ENCODE results near the gene MRPS34.

Gene MRPS34

DNA sequence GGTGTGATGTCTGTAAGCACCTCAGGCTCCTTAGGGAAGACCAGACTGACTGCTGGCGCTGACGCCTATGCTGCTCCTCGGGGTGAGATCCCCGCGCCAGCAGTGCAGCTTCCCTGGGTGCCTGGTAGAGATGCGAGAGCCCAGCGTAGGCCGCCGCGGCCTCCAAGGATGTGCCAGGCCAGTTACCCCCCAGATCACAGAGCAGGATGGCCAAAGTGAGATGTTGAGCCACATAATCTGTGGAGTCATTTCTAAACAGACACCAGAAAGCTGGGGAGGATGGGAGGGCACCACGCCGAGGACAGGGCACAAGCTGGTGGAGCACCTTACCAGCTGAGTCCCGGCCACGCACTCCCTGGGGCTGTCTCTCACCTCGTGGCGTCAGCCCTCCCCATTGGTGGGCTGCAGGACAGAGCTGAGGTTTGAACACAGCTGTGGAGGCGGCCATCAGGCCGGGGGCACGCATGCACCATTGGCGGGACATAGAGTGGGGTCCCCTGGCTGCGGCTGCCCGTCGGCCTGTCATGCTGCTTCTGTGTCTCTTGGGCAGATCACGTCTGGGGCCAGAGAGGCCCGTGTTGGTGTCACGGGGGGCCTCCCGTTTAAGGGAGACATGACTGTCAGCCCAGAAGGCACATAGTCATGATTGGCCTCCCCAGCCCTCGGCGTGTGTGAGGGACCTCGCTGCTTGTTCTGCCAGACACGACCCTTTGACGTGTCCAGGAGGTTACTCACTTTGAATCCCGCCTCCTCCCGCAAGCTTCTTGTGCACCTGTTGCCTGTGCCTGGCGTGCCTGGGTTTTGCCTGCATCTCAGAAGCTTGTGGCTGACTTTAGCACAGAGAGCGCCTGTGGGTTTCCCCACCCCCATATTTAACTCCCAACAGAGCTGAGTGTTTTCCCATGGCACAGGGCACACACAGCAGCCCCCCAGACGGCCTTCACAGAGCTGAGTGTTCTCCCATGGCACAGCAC, 45.0 kb downstream of the MRPS34 start:
- no peak for DNase-seq (ENCODE audit: low spot score)

DNA sequence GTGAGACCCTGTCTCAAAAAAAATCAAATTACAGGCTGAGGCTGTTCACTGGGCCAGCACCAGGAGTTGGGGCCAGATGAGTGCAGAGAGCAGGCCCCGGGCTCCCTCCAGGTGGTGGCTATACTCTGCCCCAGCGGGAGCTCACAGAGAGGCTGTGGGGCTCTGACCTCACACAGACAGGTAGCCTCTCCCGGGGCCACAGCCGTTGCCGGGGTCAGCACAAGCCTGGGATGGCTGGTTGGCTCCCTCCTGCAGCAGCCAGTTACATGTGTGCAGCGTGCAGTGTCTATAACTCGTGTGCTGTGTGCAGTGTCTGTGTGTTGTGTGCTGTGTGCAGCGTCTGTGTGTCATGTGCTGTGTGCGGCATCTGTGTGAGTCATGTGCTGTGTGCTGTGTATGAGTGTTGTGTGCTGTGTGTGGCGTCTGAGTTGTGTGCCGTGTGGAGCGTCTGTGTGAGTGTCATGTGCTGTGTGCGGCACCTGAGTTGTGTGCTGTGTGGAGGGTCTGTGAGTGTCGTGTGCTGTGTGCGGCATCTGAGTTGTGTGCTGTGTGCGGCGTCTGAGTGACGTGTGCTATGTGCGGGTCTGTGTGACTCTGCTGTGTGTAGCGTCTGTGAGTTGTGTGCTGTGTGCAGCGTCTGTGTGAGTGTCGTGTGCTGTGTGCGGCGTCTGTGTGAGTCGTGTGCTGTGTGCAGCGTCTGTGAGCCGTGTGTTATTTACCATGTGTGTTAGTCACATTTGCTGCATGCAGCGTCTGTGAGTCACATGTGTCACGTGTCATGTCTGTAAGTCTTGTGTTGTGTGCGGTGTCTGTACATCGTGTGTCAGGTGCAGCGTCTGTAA, 46.1 kb downstream of the MRPS34 start:
- DNase-seq (ENCODE audit: low spot score), result no peak

DNA sequence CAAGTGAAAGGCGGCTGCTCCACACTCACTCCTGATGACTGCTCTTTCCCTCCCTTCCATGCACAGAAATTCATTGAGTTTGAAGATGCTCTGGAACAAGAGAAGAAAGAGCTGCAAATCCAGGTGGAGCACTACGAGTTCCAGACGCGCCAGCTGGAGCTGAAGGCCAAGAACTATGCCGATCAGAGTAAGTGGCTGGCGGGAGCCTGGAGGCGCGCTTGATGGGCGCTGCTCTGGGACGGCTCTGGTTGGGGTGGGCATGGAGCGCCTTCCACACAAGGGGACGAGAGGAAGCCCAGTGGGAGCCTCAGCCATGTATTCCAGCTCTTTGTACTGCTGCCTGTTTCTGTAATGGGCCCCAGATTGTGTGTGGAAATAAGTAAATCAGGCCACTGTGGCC, 48.4 kb downstream of the MRPS34 start:
- no peak for DNase-seq (ENCODE audit: low spot score)

DNA sequence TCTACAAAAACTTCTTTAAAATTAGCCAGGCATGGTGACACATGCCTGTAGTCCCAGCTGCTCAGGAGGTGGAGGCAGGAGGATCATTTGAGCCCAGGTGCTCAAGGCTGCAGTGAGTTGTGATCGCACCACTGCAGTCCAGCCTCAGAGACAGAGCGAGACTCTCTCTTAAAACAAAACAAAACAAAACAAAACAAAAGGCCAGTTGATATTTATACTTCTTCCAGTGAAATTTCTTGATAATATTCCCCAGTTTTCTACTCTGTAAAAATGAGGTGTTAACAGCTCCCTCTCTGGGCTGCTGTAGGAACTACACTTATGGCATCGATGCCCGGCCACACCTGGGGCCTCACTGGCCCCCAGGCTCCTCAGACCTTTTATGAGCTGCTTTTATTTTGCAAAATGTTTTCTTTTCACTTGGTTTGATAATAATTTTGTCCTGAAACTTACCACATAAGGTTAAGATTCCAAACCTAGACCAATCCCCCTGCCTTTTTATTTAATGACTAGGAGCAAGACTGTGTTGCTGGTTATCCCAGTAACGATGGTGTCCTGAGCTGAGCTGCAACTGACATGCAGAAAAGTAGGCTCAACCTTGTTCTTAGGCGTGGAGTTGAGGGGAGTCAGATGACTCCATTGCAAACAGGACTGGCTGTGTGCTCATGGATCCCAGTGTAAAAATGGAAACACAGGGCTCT, 49.3 kb downstream of the MRPS34 start:
- DNase-seq (ENCODE audit: low spot score), result peak; percentile 57

All from HuH-7.5 (cell line).